Central memory CD8-positive, alpha-beta T cell (primary cell): Measurements from ENCODE around the gene ATP2B3.

Experiments used
- ATAC-seq: fragments of 150-1000 bp; cut with Tn5 transposase; replicated peaks from 2 replicates; pipeline ENCODE4 v1.10.0; 2022; ENCODE audit warnings: mild to moderate bottlenecking, moderate FRiP score, moderate number of reproducible peaks; ENCODE audit not compliant: poor library complexity, severe bottlenecking; ENCODE audit errors: extremely low read depth
- DNase-seq, 2 donors: peaks; one replicate each; pipeline ENCODE4 v3.0.0; 2021; ENCODE audit warnings: low spot score in 2 of 2
- H3K27ac Mint-ChIP-seq: one replicate; pipeline ENCODE4 v1.8.0; 2022; ENCODE audit warnings: low read depth, mild to moderate bottlenecking, moderate library complexity, mixed read lengths
- H3K27me3 Mint-ChIP-seq: one replicate; pipeline ENCODE4 v1.8.0; 2022; ENCODE audit warnings: mixed read lengths
- H3K36me3 Mint-ChIP-seq: one replicate; pipeline ENCODE4 v1.8.0; 2022; ENCODE audit warnings: mild to moderate bottlenecking, moderate library complexity, mixed read lengths; ENCODE audit not compliant: insufficient read depth
- H3K4me1 Mint-ChIP-seq: one replicate; pipeline ENCODE4 v1.8.0; 2022; ENCODE audit warnings: mixed read lengths
- H3K4me3 Mint-ChIP-seq: one replicate; pipeline ENCODE4 v1.8.0; 2022; ENCODE audit warnings: mild to moderate bottlenecking, moderate library complexity, mixed read lengths
- H3K9me3 Mint-ChIP-seq: one replicate; pipeline ENCODE4 v1.8.0; 2022; ENCODE audit warnings: mixed read lengths

Gene ATP2B3

GRCh38 chrX:153492543-153492942 is 24.9 kb upstream of the ATP2B3 start:
- no peak overlapping the region for H3K27ac Mint-ChIP-seq
- no peaks in the 10 kb centered on the region for H3K4me1 Mint-ChIP-seq
- no peaks in the 10 kb centered on the region for H3K27me3 Mint-ChIP-seq
- H3K36me3 Mint-ChIP-seq, result no peaks in the 10 kb centered on the region
- DNase-seq (no peak), ATAC-seq (no peak)
- H3K9me3 Mint-ChIP-seq, result no peaks in the 10 kb centered on the region
- H3K4me3 Mint-ChIP-seq, result no peak overlapping the region

DNA sequence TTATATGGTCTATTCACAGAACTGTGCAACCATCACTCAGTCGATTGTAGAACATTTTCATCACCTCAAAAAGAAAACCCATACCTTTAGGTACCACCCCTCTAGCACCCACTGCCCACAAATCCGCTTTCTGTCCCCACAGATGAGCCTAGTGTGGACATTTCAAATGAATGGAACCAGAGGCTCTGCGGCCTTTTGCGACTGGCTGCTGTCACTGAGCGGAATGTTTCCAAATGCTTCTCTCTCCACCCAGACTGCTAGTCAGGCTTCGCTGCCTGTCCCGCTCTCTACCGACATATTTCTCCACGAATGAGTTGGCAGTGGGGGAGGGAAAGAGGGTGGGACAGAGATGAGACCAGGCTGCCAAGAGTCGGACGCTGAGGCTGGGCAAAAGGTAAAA is 24.4 kb upstream of the ATP2B3 start:
- no peak overlapping the region for H3K4me3 Mint-ChIP-seq
- DNase-seq, result no peak
- H3K4me1 Mint-ChIP-seq, result no peaks in the 10 kb centered on the region
- no peaks in the 10 kb centered on the region for H3K27me3 Mint-ChIP-seq
- H3K27ac Mint-ChIP-seq, result no peak overlapping the region
- H3K36me3 Mint-ChIP-seq, result no peaks in the 10 kb centered on the region
- ATAC-seq, result no peak
- no peaks in the 10 kb centered on the region for H3K9me3 Mint-ChIP-seq

GRCh38 chrX:153494061-153494460 is 23.4 kb upstream of the ATP2B3 start:
- no peak for ATAC-seq
- Mint-ChIP-seq H3K27me3 (no peaks in the 10 kb centered on the region), H3K4me1 (no peaks in the 10 kb centered on the region), H3K36me3 (no peaks in the 10 kb centered on the region), H3K27ac (no peak overlapping the region), H3K9me3 (no peaks in the 10 kb centered on the region), H3K4me3 (no peak overlapping the region)
- DNase-seq, result no peak

- no peaks in the 10 kb centered on the region for H3K4me1 Mint-ChIP-seq
- H3K27ac Mint-ChIP-seq, result no peak within 1 kb of the TSS
- ATAC-seq (no peak), DNase-seq (no peak)
- no peak within 1 kb of the TSS for H3K4me3 Mint-ChIP-seq
- no peaks in the 10 kb centered on the region for H3K9me3 Mint-ChIP-seq
- no peaks in the 10 kb centered on the region for H3K36me3 Mint-ChIP-seq
- no peaks in the 10 kb centered on the region for H3K27me3 Mint-ChIP-seq
These were observed 22.7 kb upstream of the ATP2B3 start, which contains the start of gene BGN for GRCh38 chrX:153494541-153495361. Gene BGN, plus strand, starts transcription at chrX:153494980. Its CDS starts 9,652 bp downstream, at chrX:153504632.

DNA sequence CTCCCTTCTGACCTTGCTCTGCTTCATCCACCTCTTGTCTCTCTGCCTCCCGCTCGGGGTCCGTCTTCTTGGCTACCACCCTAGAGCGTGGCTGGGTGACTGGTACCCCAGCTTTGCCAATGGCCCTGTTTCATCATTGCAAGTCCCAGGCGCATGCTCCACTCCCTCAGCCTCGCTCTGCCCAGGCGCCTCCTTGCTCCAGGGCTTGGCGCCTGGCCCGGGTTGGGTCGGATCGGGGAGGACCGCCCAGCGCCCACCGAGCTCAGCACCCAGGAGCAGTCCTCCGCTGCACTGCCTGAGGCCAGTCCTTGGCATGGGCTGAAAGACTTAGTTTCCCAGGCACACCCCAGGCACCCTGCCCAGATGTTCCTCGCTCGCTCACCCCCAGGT is 22.1 kb upstream of the ATP2B3 start:
- no peaks in the 10 kb centered on the region for H3K9me3 Mint-ChIP-seq
- no peak overlapping the region for H3K27ac Mint-ChIP-seq
- H3K27me3 Mint-ChIP-seq, result no peaks in the 10 kb centered on the region

GRCh38 chrX:153495903-153496589 is 21.4 kb upstream of the ATP2B3 start:
- no peaks in the 10 kb centered on the region for H3K36me3 Mint-ChIP-seq
- no peaks in the 10 kb centered on the region for H3K9me3 Mint-ChIP-seq
- no peaks in the 10 kb centered on the region for H3K4me1 Mint-ChIP-seq
- no peak overlapping the region for H3K27ac Mint-ChIP-seq
- H3K27me3 Mint-ChIP-seq, result no peaks in the 10 kb centered on the region
- ATAC-seq (no peak), DNase-seq (no peak)
- H3K4me3 Mint-ChIP-seq, result no peak overlapping the region

More for the DNA sequence above, 22.1 kb upstream of the ATP2B3 start:
- Mint-ChIP-seq H3K4me1 (no peaks in the 10 kb centered on the region), H3K36me3 (no peaks in the 10 kb centered on the region), H3K4me3 (no peak overlapping the region)
- DNase-seq, result no peak
- no peak for ATAC-seq

DNA sequence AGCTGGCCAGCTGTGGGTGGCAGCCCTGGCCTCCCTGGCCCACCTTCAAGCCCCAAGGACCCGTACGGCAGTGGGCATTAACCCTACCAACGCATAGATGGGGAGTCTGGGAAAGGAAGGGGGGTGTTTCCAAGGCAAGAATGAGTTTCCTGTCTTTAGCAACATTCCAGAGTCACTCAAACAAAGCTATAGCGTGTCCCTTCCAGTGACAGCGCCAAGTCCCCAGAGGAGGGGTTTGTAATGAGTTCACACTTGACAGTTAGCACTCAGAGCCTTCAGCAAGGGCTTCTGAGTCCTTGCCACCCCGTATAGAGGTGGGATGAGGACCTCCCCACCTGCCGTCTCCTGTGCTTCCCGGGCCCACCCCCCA is 20.9 kb upstream of the ATP2B3 start:
- Mint-ChIP-seq H3K4me3 (no peak overlapping the region), H3K4me1 (no peaks in the 10 kb centered on the region), H3K36me3 (no peaks in the 10 kb centered on the region), H3K27me3 (no peaks in the 10 kb centered on the region), H3K9me3 (no peaks in the 10 kb centered on the region), H3K27ac (no peak overlapping the region)
- ATAC-seq (no peak), DNase-seq (no peak)

DNA sequence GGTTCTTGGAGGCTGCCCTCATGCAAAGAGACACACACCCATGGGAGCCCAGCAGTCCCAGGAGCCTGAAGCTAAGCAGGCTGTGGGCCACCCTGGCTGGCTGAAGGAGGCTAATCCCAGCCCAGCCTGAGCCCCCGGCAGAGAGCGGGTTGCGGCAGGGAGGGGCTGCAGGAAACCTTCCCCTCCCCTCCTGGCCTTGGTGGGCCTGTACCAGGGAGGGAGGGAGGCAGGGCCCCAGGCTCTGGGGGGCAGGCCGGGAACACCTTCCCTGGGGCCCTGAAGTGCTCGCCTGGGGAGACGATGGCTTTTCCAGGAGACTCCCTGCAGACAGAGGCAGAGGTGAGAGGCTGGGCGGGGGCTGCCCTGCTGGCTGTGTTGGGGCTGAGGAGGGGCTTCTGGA is 19.0 kb upstream of the ATP2B3 start:
- H3K36me3 Mint-ChIP-seq, result peaks cover 1% of the 10 kb centered on the region
- DNase-seq (no peak), ATAC-seq (no peak)
- no peaks in the 10 kb centered on the region for H3K27me3 Mint-ChIP-seq
- H3K9me3 Mint-ChIP-seq, result no peaks in the 10 kb centered on the region
- no peaks in the 10 kb centered on the region for H3K4me1 Mint-ChIP-seq
- no peak overlapping the region for H3K27ac Mint-ChIP-seq
- no peak overlapping the region for H3K4me3 Mint-ChIP-seq

DNA sequence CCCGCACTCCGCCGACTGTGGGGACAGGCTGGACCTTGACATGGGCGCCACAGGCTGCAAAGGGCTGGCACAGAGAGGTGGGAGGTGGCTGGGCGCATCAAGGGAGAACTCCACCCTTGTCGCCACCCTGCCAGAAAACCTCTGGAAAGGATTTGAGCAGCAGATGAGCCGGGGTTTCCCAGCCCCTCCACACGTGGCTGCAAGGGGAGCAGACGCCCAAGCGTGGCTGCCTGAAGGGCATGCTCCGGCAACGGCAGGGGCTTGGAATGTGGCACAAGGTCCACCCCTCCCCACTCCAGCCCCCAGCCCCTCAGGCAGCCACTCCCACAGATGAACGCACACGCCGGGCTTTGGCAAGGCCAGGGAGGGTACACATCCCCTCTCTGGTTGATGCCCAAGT is 18.1 kb upstream of the ATP2B3 start:
- Mint-ChIP-seq H3K4me1 (no peaks in the 10 kb centered on the region), H3K9me3 (no peaks in the 10 kb centered on the region), H3K27ac (no peak overlapping the region), H3K27me3 (no peaks in the 10 kb centered on the region), H3K36me3 (peaks cover 1% of the 10 kb centered on the region), H3K4me3 (no peak overlapping the region)
- DNase-seq (no peak), ATAC-seq (no peak)

- ATAC-seq, result no peak
- H3K27ac Mint-ChIP-seq, result no peak overlapping the region
- H3K36me3 Mint-ChIP-seq, result peaks cover 1% of the 10 kb centered on the region
These were observed 17.6 kb upstream of the ATP2B3 start for GRCh38 chrX:153499876-153500275.

DNA sequence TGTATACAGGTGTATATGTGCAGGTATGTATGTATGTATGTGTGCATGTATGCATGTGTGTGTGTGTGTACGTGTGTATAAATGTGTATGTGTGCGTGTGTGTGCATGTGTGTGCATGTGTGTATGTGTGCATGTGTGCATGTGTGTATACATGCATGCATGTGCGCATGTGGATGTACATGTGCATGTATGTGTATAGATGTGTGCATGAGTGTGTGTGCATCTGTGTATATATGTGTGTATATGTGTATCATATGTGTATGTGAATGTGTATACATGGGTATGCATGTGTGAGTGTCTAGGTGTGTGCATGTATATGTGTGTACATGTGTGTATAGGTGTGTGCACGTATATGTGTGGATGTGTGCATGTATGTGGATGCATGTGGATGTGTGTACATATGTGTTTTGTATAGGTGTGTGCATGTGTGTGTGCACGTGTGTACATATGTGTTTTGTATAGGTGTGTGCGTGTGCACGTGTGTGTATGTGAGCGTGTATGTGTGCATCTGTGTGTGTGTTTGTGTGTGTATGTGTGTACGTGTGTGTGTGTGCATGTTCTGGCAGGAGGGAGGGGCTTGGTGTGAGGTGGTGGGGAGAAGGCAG is 16.7 kb upstream of the ATP2B3 start:
- H3K4me3 Mint-ChIP-seq, result no peak overlapping the region
- no peaks in the 10 kb centered on the region for H3K27me3 Mint-ChIP-seq
- no peak for DNase-seq
- no peak overlapping the region for H3K27ac Mint-ChIP-seq
- peaks cover 1% of the 10 kb centered on the region for H3K36me3 Mint-ChIP-seq
- no peak for ATAC-seq
- no peaks in the 10 kb centered on the region for H3K9me3 Mint-ChIP-seq
- H3K4me1 Mint-ChIP-seq, result no peaks in the 10 kb centered on the region

More at GRCh38 chrX:153499876-153500275, 17.6 kb upstream of the ATP2B3 start:
- H3K27me3 Mint-ChIP-seq, result no peaks in the 10 kb centered on the region
- H3K4me3 Mint-ChIP-seq, result no peak overlapping the region
- DNase-seq, result no peak
- H3K4me1 Mint-ChIP-seq, result no peaks in the 10 kb centered on the region
- no peaks in the 10 kb centered on the region for H3K9me3 Mint-ChIP-seq

DNA sequence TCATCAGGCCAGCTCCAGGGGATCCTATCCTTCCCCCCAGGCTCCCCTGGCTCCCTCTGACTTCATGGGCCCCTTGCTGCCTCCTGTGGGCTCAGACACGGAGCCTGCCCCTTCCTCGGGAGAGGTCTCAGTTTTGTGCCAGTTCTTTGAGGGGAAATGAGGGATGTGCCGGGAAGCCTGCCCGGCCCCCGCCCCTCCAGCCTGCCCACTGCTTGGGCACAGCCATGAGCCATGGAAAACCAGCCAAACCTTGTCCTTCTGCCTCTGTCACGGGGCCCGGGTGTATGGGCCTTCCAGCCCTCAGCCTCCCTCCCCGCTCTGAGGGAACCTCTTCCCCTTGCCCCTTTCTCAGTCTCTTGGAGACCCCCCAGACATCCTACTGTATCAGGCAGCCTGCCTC is 15.9 kb upstream of the ATP2B3 start:
- no peak for ATAC-seq
- no peak for DNase-seq
- Mint-ChIP-seq H3K27ac (no peak overlapping the region), H3K36me3 (peaks cover 1% of the 10 kb centered on the region), H3K27me3 (no peaks in the 10 kb centered on the region), H3K9me3 (no peaks in the 10 kb centered on the region), H3K4me3 (no peak overlapping the region), H3K4me1 (no peaks in the 10 kb centered on the region)

GRCh38 chrX:153502131-153502530 is 15.3 kb upstream of the ATP2B3 start:
- no peak for DNase-seq
- Mint-ChIP-seq H3K4me3 (no peak overlapping the region), H3K9me3 (no peaks in the 10 kb centered on the region), H3K36me3 (peaks cover 1% of the 10 kb centered on the region), H3K27ac (no peak overlapping the region), H3K27me3 (no peaks in the 10 kb centered on the region), H3K4me1 (no peaks in the 10 kb centered on the region)
- ATAC-seq, result no peak
